Neural progenitor cell (in vitro differentiated cells): ENCODE results near the gene ZNF83. TPM values are rescaled to one million over a fixed set of nuclear protein-coding genes. Genes with fewer than 3 reads are reported as not detected.
A peak's percentile ranks its signal among the peaks of the same experiment; 100 is the strongest.

ENCODE experiments used
- DNase-seq: peaks from one replicate; pipeline ENCODE4 v3.0.0-alpha.2; 2016; ENCODE audit warnings: low spot score
- H2AFZ ChIP-seq: fragments of 200-600 bp; sonication (generic); replicated peaks from 2 replicates; pipeline ENCODE4 v1.6.1; 2016; ENCODE audit warnings: antibody characterized with exemption
- H3F3A ChIP-seq: fragments of 200-600 bp; sonication (generic); 2 replicates; pipeline ENCODE4 v1.6.1; 2016; ENCODE audit warnings: antibody characterized with exemption, low read depth
- H3K27ac ChIP-seq: fragments of 200-600 bp; sonication (generic); 2 replicates; pipeline ENCODE4 v1.5.1; 2016; ENCODE audit warnings: mild to moderate bottlenecking
- H3K27me3 ChIP-seq: fragments of 200-600 bp; sonication (generic); 2 replicates; pipeline ENCODE4 v1.6.1; 2016; ENCODE audit warnings: mild to moderate bottlenecking, moderate library complexity
- H3K36me3 ChIP-seq: fragments of 200-600 bp; sonication (generic); 2 replicates; pipeline ENCODE4 v1.5.1; 2016
- H3K4me1 ChIP-seq: fragments of 200-600 bp; sonication (generic); 2 replicates; pipeline ENCODE4 v1.6.1; 2016; ENCODE audit warnings: mixed run types
- H3K4me2 ChIP-seq: fragments of 200-600 bp; sonication (generic); 2 replicates; pipeline ENCODE4 v1.6.1; 2016
- H3K4me3 ChIP-seq: fragments of 200-600 bp; sonication (generic); 2 replicates; pipeline ENCODE4 v1.5.1; 2016
- H3K79me2 ChIP-seq: fragments of 200-600 bp; sonication (generic); 2 replicates; pipeline ENCODE4 v1.6.1; 2016; ENCODE audit warnings: low read depth
- H3K9ac ChIP-seq: fragments of 200-600 bp; sonication (generic); 2 replicates; pipeline ENCODE4 v1.6.1; 2016
- H3K9me3 ChIP-seq: fragments of 200-600 bp; sonication (generic); 2 replicates; pipeline ENCODE4 v1.5.1; 2016; ENCODE audit warnings: low read depth
- H4K20me1 ChIP-seq: fragments of 200-600 bp; sonication (generic); 2 replicates; pipeline ENCODE4 v1.6.1; 2016; ENCODE audit warnings: low read depth
- H3K27ac Mint-ChIP-seq: 3 replicates; pipeline ENCODE4 v1.8.0; 2021; ENCODE audit warnings: mixed read lengths
- H3K27me3 Mint-ChIP-seq: 2 replicates; pipeline ENCODE4 v1.8.0; 2022; ENCODE audit warnings: low read depth, mild to moderate bottlenecking, inconsistent platforms, moderate library complexity, mixed read lengths; ENCODE audit not compliant: insufficient read depth
- H3K36me3 Mint-ChIP-seq: 3 replicates; pipeline ENCODE4 v1.8.0; 2021; ENCODE audit warnings: mixed read lengths
- H3K4me1 Mint-ChIP-seq: 3 replicates; pipeline ENCODE4 v1.8.0; 2021; ENCODE audit warnings: mixed read lengths
- H3K4me3 Mint-ChIP-seq: 3 replicates; pipeline ENCODE4 v1.8.0; 2021; ENCODE audit warnings: mild to moderate bottlenecking, moderate library complexity, mixed read lengths
- H3K9me3 Mint-ChIP-seq: 3 replicates; pipeline ENCODE4 v1.8.0; 2020; ENCODE audit warnings: mixed read lengths
- CTCF ChIP-seq: fragments of 200-600 bp; sonication (generic); IDR thresholded peaks from 2 replicates; pipeline ENCODE4 v1.5.1; 2017; ENCODE audit warnings: antibody characterized with exemption, mild to moderate bottlenecking
- EZH2 ChIP-seq: fragments of 200-600 bp; sonication (generic); IDR thresholded peaks from 2 replicates; pipeline ENCODE4 v1.6.1; 2017; ENCODE audit warnings: antibody characterized with exemption, mild to moderate bottlenecking, moderate library complexity
- EZH2phosphoT487 ChIP-seq: fragments of 200-600 bp; sonication (generic); IDR thresholded peaks from 2 replicates; pipeline ENCODE4 v1.6.1; 2017; ENCODE audit warnings: antibody characterized with exemption
- total RNA-seq: library from RNA; depleted of rRNA; stranded (reverse); fragments of >200 nt; gene quantifications from 2 replicates; pipeline ENCODE4 v1.2.3, GENCODE V29; 2015; ENCODE audit warnings: low replicate concordance

ZNF83 gene
- total RNA-seq, 1 donor from 2014 or later, result 76.2 TPM

- DNase-seq, result peak; percentile 22
- H3K4me3 ChIP-seq, result no peak overlapping the region
- Mint-ChIP-seq H3K36me3 (peaks cover 44% of the 10 kb centered on the region), H3K9me3 (peaks cover 29% of the 10 kb centered on the region), H3K27me3 (peaks cover 2% of the 10 kb centered on the region), H3K27ac (no peak overlapping the region), H3K4me3 (no peak overlapping the region), H3K4me1 (no peaks in the 10 kb centered on the region)
- H3K27me3 ChIP-seq, result no peaks in the 10 kb centered on the region
- no peaks in the 10 kb centered on the region for H4K20me1 ChIP-seq
- H3K4me2 ChIP-seq, result no peak overlapping the region
- no peaks in the 10 kb centered on the region for H3K4me1 ChIP-seq
- no peaks in the 10 kb centered on the region for H3F3A ChIP-seq
- no peaks in the 10 kb centered on the region for H3K36me3 ChIP-seq
- H3K27ac ChIP-seq, result no peak overlapping the region
- no peak overlapping the region for H3K9ac ChIP-seq
- no peaks in the 10 kb centered on the region for H3K79me2 ChIP-seq
- H2AFZ ChIP-seq, result no peak overlapping the region
- no peaks in the 10 kb centered on the region for H3K9me3 ChIP-seq
- TF ChIP-seq CTCF (peak; percentile 49), EZH2phosphoT487 (no peak), EZH2 (no peak)
Observed at GRCh38 chr19:52590728-52591127, 47.4 kb downstream of the ZNF83 start.

DNA sequence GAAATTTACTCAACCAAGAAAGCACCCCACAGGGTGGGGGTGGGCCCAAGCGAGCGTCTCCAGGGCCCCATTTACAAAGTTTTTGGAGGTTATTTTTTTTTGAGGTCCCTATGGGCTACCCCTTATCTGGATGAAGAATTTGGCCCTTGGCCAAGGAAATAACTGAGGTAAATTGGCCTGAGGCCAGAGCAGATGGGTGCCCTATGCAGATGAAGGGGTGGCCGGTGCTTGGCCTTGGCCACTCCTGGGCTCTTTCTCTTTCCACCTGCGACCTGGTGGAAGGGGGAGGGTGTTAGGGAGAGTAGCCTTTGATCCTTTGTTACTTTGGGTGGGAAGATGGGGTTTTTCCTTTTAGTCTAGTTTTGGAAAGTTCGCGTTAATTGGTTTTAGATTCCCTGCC lies 52.6 kb downstream of the ZNF83 start:
- Histone ChIP-seq H3K4me3 (no peak overlapping the region), H4K20me1 (no peaks in the 10 kb centered on the region), H3K27me3 (no peaks in the 10 kb centered on the region), H2AFZ (no peak overlapping the region), H3K4me2 (no peak overlapping the region), H3K36me3 (peaks cover 16% of the 10 kb centered on the region), H3F3A (no peaks in the 10 kb centered on the region), H3K27ac (no peak overlapping the region), H3K4me1 (no peaks in the 10 kb centered on the region), H3K79me2 (no peaks in the 10 kb centered on the region), H3K9ac (no peak overlapping the region), H3K9me3 (no peaks in the 10 kb centered on the region)
- TF ChIP-seq EZH2, result no peak
- no peak for TF ChIP-seq EZH2phosphoT487
- TF ChIP-seq CTCF, result no peak
- no peak for DNase-seq
- no peak overlapping the region for H3K27ac Mint-ChIP-seq
- peaks cover 3% of the 10 kb centered on the region for H3K27me3 Mint-ChIP-seq
- peaks cover 47% of the 10 kb centered on the region for H3K9me3 Mint-ChIP-seq
- no peak overlapping the region for H3K4me3 Mint-ChIP-seq
- H3K36me3 Mint-ChIP-seq, result peaks cover 61% of the 10 kb centered on the region
- no peaks in the 10 kb centered on the region for H3K4me1 Mint-ChIP-seq

DNA sequence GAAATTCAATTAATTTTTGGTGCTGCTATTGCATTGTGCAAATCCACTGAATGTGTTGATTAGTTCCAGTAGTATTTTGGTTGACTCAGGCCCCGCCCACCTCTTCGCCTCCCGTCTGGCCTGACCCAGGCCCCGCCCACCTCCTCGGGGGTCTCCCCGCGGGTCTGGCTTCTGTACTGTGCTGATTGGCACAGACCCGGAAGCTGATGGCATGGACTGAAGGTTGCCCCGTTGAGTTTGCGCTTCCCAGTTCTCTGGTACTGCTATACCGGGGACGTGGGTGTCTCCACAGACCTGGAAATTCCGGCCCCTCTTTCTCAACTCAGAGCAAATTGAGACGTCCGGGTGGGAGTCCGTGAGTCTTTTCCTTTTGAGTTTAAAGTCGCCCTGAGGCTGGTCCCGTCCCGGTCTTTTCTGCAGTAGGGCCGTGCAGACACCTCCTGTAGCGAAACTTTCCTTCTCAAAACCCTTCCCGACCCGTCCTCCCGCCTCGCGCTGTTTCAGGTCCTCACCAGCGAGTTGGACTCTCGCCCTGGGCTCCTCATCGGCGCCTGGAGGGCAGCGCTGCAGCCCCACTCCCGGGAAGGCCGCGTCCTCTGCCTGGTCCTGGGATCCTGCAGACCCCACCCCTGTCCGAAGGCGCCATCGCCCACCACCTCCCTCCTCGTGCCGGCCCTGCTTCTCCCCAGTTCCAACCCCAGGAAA lies 53.3 kb downstream of the ZNF83 start:
- Mint-ChIP-seq H3K4me1 (no peaks in the 10 kb centered on the region), H3K27ac (no peak overlapping the region), H3K27me3 (peaks cover 3% of the 10 kb centered on the region), H3K36me3 (peaks cover 59% of the 10 kb centered on the region), H3K9me3 (peaks cover 46% of the 10 kb centered on the region), H3K4me3 (no peak overlapping the region)
- Histone ChIP-seq H3K9me3 (no peaks in the 10 kb centered on the region), H3K79me2 (no peaks in the 10 kb centered on the region), H3K9ac (no peak overlapping the region), H4K20me1 (no peaks in the 10 kb centered on the region), H3K27me3 (no peaks in the 10 kb centered on the region), H2AFZ (no peak overlapping the region), H3K4me3 (no peak overlapping the region), H3F3A (no peaks in the 10 kb centered on the region), H3K27ac (no peak overlapping the region), H3K36me3 (peaks cover 16% of the 10 kb centered on the region), H3K4me1 (no peaks in the 10 kb centered on the region), H3K4me2 (no peak overlapping the region)
- DNase-seq, result no peak
- no peak for TF ChIP-seq CTCF
- TF ChIP-seq EZH2phosphoT487, result no peak
- no peak for TF ChIP-seq EZH2
